H9 (cell line): Measurements from ENCODE around the gene HEATR1. TPM values are rescaled to one million over a fixed set of nuclear protein-coding genes. Genes with fewer than 3 reads are reported as not detected.

Source experiments
- DNase-seq: peaks from one replicate; pipeline ENCODE4 v3.0.0-alpha.2; 2017
- H2AFZ ChIP-seq: one replicate; pipeline ENCODE4 v1.6.1; 2013; ENCODE audit warnings: mild to moderate bottlenecking, low read length, control low read depth, moderate library complexity
- H2AK5ac ChIP-seq: 2 replicates; pipeline ENCODE4 v1.6.1; 2013; ENCODE audit warnings: low read length, control low read depth, mixed read lengths; ENCODE audit not compliant: insufficient read length
- H2BK120ac ChIP-seq: one replicate; pipeline ENCODE4 v1.6.1; 2013; ENCODE audit warnings: low read depth, mild to moderate bottlenecking, low read length, control low read depth, inconsistent platforms; ENCODE audit not compliant: poor library complexity, severe bottlenecking
- H2BK12ac ChIP-seq: 2 replicates; pipeline ENCODE4 v1.6.1; 2013; ENCODE audit warnings: low read length, control low read depth, mixed read lengths, low read depth; ENCODE audit not compliant: insufficient read length
- H2BK15ac ChIP-seq: 2 replicates; pipeline ENCODE4 v1.6.1; 2013; ENCODE audit warnings: low read depth, low read length, control low read depth
- H2BK20ac ChIP-seq: one replicate; pipeline ENCODE4 v1.6.1; 2013; ENCODE audit warnings: low read depth, mild to moderate bottlenecking, low read length, control low read depth, inconsistent platforms; ENCODE audit not compliant: poor library complexity, severe bottlenecking
- H2BK5ac ChIP-seq: 2 replicates; pipeline ENCODE4 v1.6.1; 2013; ENCODE audit warnings: low read length, control low read depth, mixed read lengths; ENCODE audit not compliant: insufficient read length
- H3K14ac ChIP-seq: 2 replicates; pipeline ENCODE4 v1.6.1; 2013; ENCODE audit warnings: low read length, control low read depth; ENCODE audit not compliant: insufficient read depth
- H3K18ac ChIP-seq: 2 replicates; pipeline ENCODE4 v1.6.1; 2013; ENCODE audit warnings: low read depth, mild to moderate bottlenecking, mixed read lengths, low read length, control low read depth; ENCODE audit not compliant: insufficient read length
- H3K23ac ChIP-seq: 2 replicates; pipeline ENCODE4 v1.6.1; 2013; ENCODE audit warnings: low read length, control low read depth, mixed read lengths, low read depth; ENCODE audit not compliant: insufficient read length
- H3K23me2 ChIP-seq: 2 replicates; pipeline ENCODE4 v1.6.1; 2013; ENCODE audit warnings: low read depth, mild to moderate bottlenecking, mixed read lengths, low read length, control low read depth; ENCODE audit not compliant: insufficient read length, poor library complexity, severe bottlenecking
- H3K27ac ChIP-seq: 2 replicates; pipeline ENCODE4 v1.5.1; 2013; ENCODE audit warnings: low read length, control low read depth, mixed read lengths, low read depth; ENCODE audit not compliant: insufficient read length
- H3K27me3 ChIP-seq: 2 replicates; pipeline ENCODE4 v1.6.1; 2013; ENCODE audit warnings: low read length, control low read depth, inconsistent platforms; ENCODE audit not compliant: insufficient read depth
- H3K4ac ChIP-seq: 2 replicates; pipeline ENCODE4 v1.6.1; 2013; ENCODE audit warnings: low read depth, mild to moderate bottlenecking, control low read depth, inconsistent platforms, low read length, moderate library complexity
- H3K4me1 ChIP-seq: 2 replicates; pipeline ENCODE4 v1.6.1; 2013; ENCODE audit warnings: low read length, control low read depth, inconsistent platforms; ENCODE audit not compliant: insufficient read depth
- H3K4me2 ChIP-seq: 2 replicates; pipeline ENCODE4 v1.6.1; 2013; ENCODE audit warnings: low read length, control low read depth, mixed read lengths; ENCODE audit not compliant: insufficient read length, insufficient read depth
- H3K56ac ChIP-seq: 2 replicates; pipeline ENCODE4 v1.6.1; 2013; ENCODE audit warnings: low read depth, mild to moderate bottlenecking, mixed read lengths, low read length, control low read depth; ENCODE audit not compliant: insufficient read length
- H3K79me1 ChIP-seq: 2 replicates; pipeline ENCODE4 v1.6.1; 2013; ENCODE audit warnings: low read depth, mild to moderate bottlenecking, moderate library complexity, low read length, control low read depth, inconsistent platforms; ENCODE audit not compliant: insufficient read depth, poor library complexity, severe bottlenecking
- H3K79me2 ChIP-seq: 2 replicates; pipeline ENCODE4 v1.6.1; 2013; ENCODE audit warnings: low read length, control low read depth, inconsistent platforms; ENCODE audit not compliant: insufficient read depth
- H3K9ac ChIP-seq: 2 replicates; pipeline ENCODE4 v1.6.1; 2013; ENCODE audit warnings: low read length, control low read depth, mixed read lengths; ENCODE audit not compliant: insufficient read length; ENCODE audit errors: extremely low read depth
- H3K9me3 ChIP-seq: one replicate; pipeline ENCODE4 v1.6.1; 2013; ENCODE audit warnings: low read depth, low read length, inconsistent platforms; ENCODE audit not compliant: control insufficient read depth
- H3T11ph ChIP-seq: one replicate; pipeline ENCODE4 v1.6.1; 2013; ENCODE audit warnings: mild to moderate bottlenecking, low read length, control low read depth, inconsistent platforms
- H4K20me1 ChIP-seq: one replicate; pipeline ENCODE4 v1.6.1; 2013; ENCODE audit not compliant: control insufficient read depth, insufficient read length, insufficient read depth
- H4K5ac ChIP-seq: 2 replicates; pipeline ENCODE4 v1.6.1; 2013; ENCODE audit warnings: low read depth, mild to moderate bottlenecking, mixed read lengths, low read length, control low read depth; ENCODE audit not compliant: insufficient read length
- H4K8ac ChIP-seq: replicated peaks from 2 replicates; pipeline ENCODE4 v1.6.1; 2013; ENCODE audit warnings: low read length, control low read depth, mixed read lengths, low read depth; ENCODE audit not compliant: insufficient read length
- H4K91ac ChIP-seq: 2 replicates; pipeline ENCODE4 v1.6.1; 2013; ENCODE audit warnings: low read depth, mild to moderate bottlenecking, moderate library complexity, mixed read lengths, low read length, control low read depth; ENCODE audit not compliant: insufficient read length
- H3K27ac Mint-ChIP-seq, 3 experiments: 2 replicates in 2 of 3; 3 replicates in 1 of 3; pipeline ENCODE4 v1.8.0; 2020 to 2021; ENCODE audit warnings: mixed read lengths in 3 of 3, mild to moderate bottlenecking in 1 of 3, moderate library complexity in 1 of 3
- H3K27me3 Mint-ChIP-seq: 2 replicates; pipeline ENCODE4 v1.8.0; 2021; ENCODE audit warnings: low read depth, mild to moderate bottlenecking, moderate library complexity, mixed read lengths
- H3K36me3 Mint-ChIP-seq, 3 experiments: 2 replicates in 2 of 3; 3 replicates in 1 of 3; pipeline ENCODE4 v1.8.0; 2020 to 2021; ENCODE audit warnings: low read depth in 3 of 3, mixed read lengths in 3 of 3; ENCODE audit not compliant: insufficient read depth in 1 of 3
- H3K4me1 Mint-ChIP-seq, 2 experiments: 2 replicates each; pipeline ENCODE4 v1.8.0; 2020; ENCODE audit warnings: mixed read lengths in 2 of 2
- H3K4me3 Mint-ChIP-seq, 2 experiments: 2 replicates in 1 of 2; 3 replicates in 1 of 2; pipeline ENCODE4 v1.8.0; 2020 to 2021; ENCODE audit warnings: mild to moderate bottlenecking in 2 of 2, mixed read lengths in 2 of 2, moderate library complexity in 1 of 2
- H3K9me3 Mint-ChIP-seq, 2 experiments: 2 replicates in 1 of 2; 3 replicates in 1 of 2; pipeline ENCODE4 v1.8.0; 2020; ENCODE audit warnings: mild to moderate bottlenecking in 2 of 2, mixed read lengths in 2 of 2, moderate library complexity in 1 of 2
- CTCF ChIP-seq: fragments of 200-600 bp; sonication (generic); conservative IDR thresholded peaks from 3 replicates; pipeline ENCODE4 v1.8.0; 2021; ENCODE audit warnings: antibody characterized with exemption, mild to moderate bottlenecking
- WGBS: extraction: QIAGEN DNeasy Blood & Tissue Kit; methylation state at CpG from one replicate; pipeline ENCODE4 v1.1.7; 2013; ENCODE audit warnings: missing lambda C conversion rate, low lambda C conversion rate, mixed read lengths; ENCODE audit not compliant: insufficient read length; ENCODE audit errors: extremely low coverage; 5-methylcytosine and 5-hydroxymethylcytosine counted together
- total RNA-seq: library from RNA; stranded (reverse); gene quantifications from 2 replicates; pipeline ENCODE4 v1.2.1, GENCODE V29; 2021

Gene HEATR1
- total RNA-seq, 1 experiment from 2014 or later = 88.2 TPM

GRCh38 chr1:236520445-236521005 is 83.8 kb downstream of the HEATR1 start:
- Histone ChIP-seq H3T11ph (no peak overlapping the region), H3K79me1 (no peaks in the 10 kb centered on the region), H3K14ac (no peak overlapping the region), H2BK12ac (no peak overlapping the region), H2AFZ (no peak overlapping the region), H3K4ac (no peak overlapping the region), H3K4me1 (no peaks in the 10 kb centered on the region), H3K27ac (no peak overlapping the region), H4K91ac (no peak overlapping the region), H3K4me2 (no peak overlapping the region), H3K27me3 (no peaks in the 10 kb centered on the region), H2BK15ac (no peak overlapping the region), H4K8ac (no peak overlapping the region), H3K56ac (no peak overlapping the region), H4K20me1 (no peaks in the 10 kb centered on the region), H3K79me2 (no peaks in the 10 kb centered on the region), H3K23me2 (peaks cover 13% of the 10 kb centered on the region), H2BK5ac (no peak overlapping the region), H2BK20ac (no peak overlapping the region), H3K9me3 (no peaks in the 10 kb centered on the region), H3K23ac (no peak overlapping the region), H2AK5ac (no peak overlapping the region), H2BK120ac (no peak overlapping the region), H3K18ac (no peak overlapping the region), H4K5ac (no peak overlapping the region), H3K9ac (no peak overlapping the region)
- no peak for DNase-seq
- H3K9me3 Mint-ChIP-seq = no peaks in the 10 kb centered on the region
- H3K4me1 Mint-ChIP-seq = peaks cover 19% of the 10 kb centered on the region in 2 experiments
- H3K36me3 Mint-ChIP-seq = no peaks in the 10 kb centered on the region
- no peak overlapping the region for H3K4me3 Mint-ChIP-seq
- no peak for TF ChIP-seq CTCF
- H3K27me3 Mint-ChIP-seq = peaks cover 18% of the 10 kb centered on the region
- WGBS = no CpG with 5 or more reads among the region's 4 CpGs
- H3K27ac Mint-ChIP-seq = no peak overlapping the region; a peak in 1 of 7 replicates
